Uterus (tissue), 4 donors: Measurements from ENCODE around the gene TECTB. TPM values are rescaled to one million over a fixed set of nuclear protein-coding genes. Genes with fewer than 3 reads are reported as not detected.

ENCODE experiments used
- DNase-seq, 2 donors: peaks; one replicate each; pipeline ENCODE4 v3.0.0-alpha.2; 2019 to 2020
- H3K27ac ChIP-seq, 2 donors: fragments of 200-600 bp; sonication (generic); 1 replicate in 1 of 2; 2 replicates in 1 of 2; pipeline ENCODE4 v1.5.1; 2016 to 2018
- H3K27me3 ChIP-seq, 2 donors: fragments of 200-600 bp; sonication (generic); one replicate each; pipeline ENCODE4 v1.5.1; 2018 to 2019; ENCODE audit warnings: control low read depth in 1 of 2
- H3K36me3 ChIP-seq, 2 donors: fragments of 200-600 bp; sonication (generic); one replicate each; pipeline ENCODE4 v1.5.1; 2019; ENCODE audit warnings: control low read depth in 1 of 2
- H3K4me1 ChIP-seq, 2 donors: fragments of 200-600 bp; sonication (generic); one replicate each; pipeline ENCODE4 v1.5.1; 2018 to 2019; ENCODE audit warnings: control low read depth in 1 of 2
- H3K4me3 ChIP-seq, 2 donors: fragments of 200-600 bp; sonication (generic); 1 replicate in 1 of 2; 2 replicates in 1 of 2; pipeline ENCODE4 v1.5.1; 2018 to 2019; ENCODE audit warnings: mild to moderate bottlenecking in 1 of 2
- H3K9me3 ChIP-seq, 2 donors: fragments of 200-600 bp; sonication (generic); one replicate each; pipeline ENCODE4 v1.5.1; 2019; ENCODE audit warnings: control low read depth in 1 of 2
- CTCF ChIP-seq, 4 experiments: fragments of 200-600 bp in 2 of 4; fragments of 450-650 bp in 2 of 4; sonication (generic) in 2 of 4; IDR thresholded peaks; one replicate each; pipeline ENCODE4 v1.5.1; 2016 to 2019; ENCODE audit warnings: antibody characterized with exemption in 4 of 4, mild to moderate bottlenecking in 2 of 4, moderate library complexity in 1 of 4
- POLR2A ChIP-seq, 2 donors: fragments of 450-650 bp; IDR thresholded peaks; one replicate each; pipeline ENCODE4 v1.6.1; 2016; ENCODE audit warnings: antibody characterized with exemption in 2 of 2, mild to moderate bottlenecking in 1 of 2, moderate library complexity in 1 of 2
- intact Hi-C: fragments of 100-400 bp; cut with DNase I; formaldehyde crosslinking; loops from one replicate; pipeline ENCODE4 v1.15.1; 2023; ENCODE audit warnings: low total_unique reads
- total RNA-seq, 4 donors: library from RNA; depleted of rRNA in 3 of 4; stranded (reverse); fragments of >200 nt in 3 of 4; gene quantifications; one replicate each; pipeline versions ENCODE4 v1.1.0 to v1.2.4, GENCODE V29; 2014 to 2023
- donor health status: DM: yes; HTN: yes; CAD: no.

TECTB gene
- total RNA-seq, 4 donors from 2014 or later = not detected

- no peak for TF ChIP-seq POLR2A (IDR thresholded peaks at IDR 0.05)
- TF ChIP-seq CTCF (IDR thresholded peaks at IDR 0.05) = no peak
- no peak for DNase-seq
- H3K27ac ChIP-seq = no peak overlapping the region
- intact Hi-C loops = no loop called here
- H3K4me1 ChIP-seq = no peaks in the 10 kb centered on the region
- H3K36me3 ChIP-seq = no peaks in the 10 kb centered on the region
- H3K4me3 ChIP-seq = no peak overlapping the region
- no peaks in the 10 kb centered on the region for H3K9me3 ChIP-seq
- no peaks in the 10 kb centered on the region for H3K27me3 ChIP-seq
Observed at GRCh38 chr10:112271982-112272381, 11.2 kb upstream of the TECTB start.

GRCh38 chr10:112274831-112275230, 8.4 kb upstream of the TECTB start:
- DNase-seq = no peak
- Histone ChIP-seq H3K27ac (no peak overlapping the region), H3K9me3 (no peaks in the 10 kb centered on the region), H3K4me3 (no peak overlapping the region), H3K36me3 (no peaks in the 10 kb centered on the region), H3K4me1 (no peaks in the 10 kb centered on the region), H3K27me3 (no peaks in the 10 kb centered on the region)
- TF ChIP-seq POLR2A (IDR thresholded peaks at IDR 0.05) = no peak
- no peak for TF ChIP-seq CTCF (IDR thresholded peaks at IDR 0.05)
- intact Hi-C loops = no loop called here

GRCh38 chr10:112275512-112276245, 7.5 kb upstream of the TECTB start:
- Histone ChIP-seq H3K36me3 (no peaks in the 10 kb centered on the region), H3K27me3 (no peaks in the 10 kb centered on the region), H3K9me3 (no peaks in the 10 kb centered on the region), H3K4me3 (no peak overlapping the region), H3K4me1 (no peaks in the 10 kb centered on the region), H3K27ac (no peak overlapping the region)
- intact Hi-C loops = no loop called here
- no peak for TF ChIP-seq POLR2A (IDR thresholded peaks at IDR 0.05)
- no peak for TF ChIP-seq CTCF (IDR thresholded peaks at IDR 0.05)
- no peak for DNase-seq

- no peaks in the 10 kb centered on the region for H3K4me1 ChIP-seq
- no peak for TF ChIP-seq POLR2A (IDR thresholded peaks at IDR 0.05)
- TF ChIP-seq CTCF (IDR thresholded peaks at IDR 0.05) = no peak
- H3K36me3 ChIP-seq = no peaks in the 10 kb centered on the region
- DNase-seq = no peak
- H3K27me3 ChIP-seq = no peaks in the 10 kb centered on the region
- no peak overlapping the region for H3K4me3 ChIP-seq
- no peak overlapping the region for H3K27ac ChIP-seq
- intact Hi-C loops = no loop called here
- no peaks in the 10 kb centered on the region for H3K9me3 ChIP-seq
Observed at GRCh38 chr10:112278871-112279270, 4.3 kb upstream of the TECTB start.

- Histone ChIP-seq H3K4me1 (no peaks in the 10 kb centered on the region), H3K36me3 (no peaks in the 10 kb centered on the region), H3K27me3 (no peaks in the 10 kb centered on the region), H3K4me3 (no peak overlapping the region), H3K27ac (no peak overlapping the region), H3K9me3 (no peaks in the 10 kb centered on the region)
- no peak for DNase-seq
- intact Hi-C loops = no loop called here
- no peak for TF ChIP-seq POLR2A (IDR thresholded peaks at IDR 0.05)
Observed at GRCh38 chr10:112279433-112279832, 3.8 kb upstream of the TECTB start.
